H1 (cell line): ENCODE measurements around the gene ZNF213. TPM values are rescaled to one million over a fixed set of nuclear protein-coding genes. Genes with fewer than 3 reads are reported as not detected.

Experiments
- CREB1 ChIP-seq: IDR thresholded peaks from 2 replicates; pipeline ENCODE4 v1.6.1; 2012; ENCODE audit warnings: inconsistent platforms
- EZH2 ChIP-seq: fragments of 200-600 bp; sonication (generic); IDR thresholded peaks from 2 replicates; pipeline ENCODE4 v1.7.1; 2012; ENCODE audit warnings: low read depth, mild to moderate bottlenecking, moderate library complexity, low read length, inconsistent platforms; ENCODE audit not compliant: severe bottlenecking
- HDAC2 ChIP-seq, 2 experiments: fragments of 300-600 bp in 1 of 2; sonication (generic) in 1 of 2; IDR thresholded peaks; 2 replicates each; pipeline ENCODE4 v1.6.1; 2011 to 2012; ENCODE audit warnings: low read depth in 2 of 2, low read length in 2 of 2, mild to moderate bottlenecking in 2 of 2, moderate library complexity in 2 of 2, borderline replicate concordance in 1 of 2, inconsistent platforms in 1 of 2
- JUN ChIP-seq: IDR thresholded peaks from 2 replicates; pipeline ENCODE4 v1.6.1; 2011; ENCODE audit warnings: low read depth, mild to moderate bottlenecking, improper control_type of control experiment, low read length
- POU5F1 ChIP-seq: IDR thresholded peaks from 2 replicates; pipeline ENCODE4 v1.6.1; 2011; ENCODE audit warnings: low read depth, mild to moderate bottlenecking, low read length, moderate library complexity
- RAD21 ChIP-seq, 2 experiments: IDR thresholded peaks in 1 of 2; conservative IDR thresholded peaks in 1 of 2; 2 replicates each; pipeline ENCODE4 v1.6.1; 2011; ENCODE audit warnings: low read depth in 2 of 2, low read length in 2 of 2, improper control_type of control experiment in 1 of 2, inconsistent platforms in 1 of 2, mild to moderate bottlenecking in 1 of 2, moderate library complexity in 1 of 2
- YY1 ChIP-seq: IDR thresholded peaks from 2 replicates; pipeline ENCODE4 v1.6.1; 2011; ENCODE audit warnings: low read depth, mild to moderate bottlenecking, low read length
- polyA plus RNA-seq, 7 experiments: library from polyadenylated mRNA; depleted of rRNA in 3 of 7; stranded (reverse) in 5 of 7; unstranded in 2 of 7; fragments of >200 nt in 5 of 7; fragments of 200-250 nt in 2 of 7; gene quantifications; 1 replicate in 5 of 7; 2 replicates in 1 of 7; 4 replicates in 1 of 7; pipeline versions ENCODE4 v1.2.1 to v1.2.3, GENCODE V29; 2011 to 2013; ENCODE audit warnings: missing spikeins in 2 of 7, mixed read lengths in 2 of 7
- total RNA-seq: library from RNA; stranded (reverse); fragmentation: NEBNext Ultra II Directional; extraction: Animal tissue kit (Norgen Biotek cat#: 25700); gene quantifications from 2 replicates; pipeline ENCODE4 v1.2.1, GENCODE V29; 2021
- TF ChIP-seq, protein P1 (sequence below): IDR thresholded peaks from 2 replicates; pipeline ENCODE4 v1.6.1; 2012; ENCODE audit warnings: inconsistent platforms
- TF ChIP-seq, protein P2 (sequence below): IDR thresholded peaks from 2 replicates; pipeline ENCODE4 v1.6.1; 2011; ENCODE audit warnings: low read depth, mild to moderate bottlenecking, low read length; ENCODE audit not compliant: insufficient read depth

ZNF213 gene
- total and polyA plus RNA-seq, 2 of the 8 experiments (the other 6 are each of a cell fraction or from before 2014, with no cell fraction given) = 1.6 to 6.9 TPM

DNA sequence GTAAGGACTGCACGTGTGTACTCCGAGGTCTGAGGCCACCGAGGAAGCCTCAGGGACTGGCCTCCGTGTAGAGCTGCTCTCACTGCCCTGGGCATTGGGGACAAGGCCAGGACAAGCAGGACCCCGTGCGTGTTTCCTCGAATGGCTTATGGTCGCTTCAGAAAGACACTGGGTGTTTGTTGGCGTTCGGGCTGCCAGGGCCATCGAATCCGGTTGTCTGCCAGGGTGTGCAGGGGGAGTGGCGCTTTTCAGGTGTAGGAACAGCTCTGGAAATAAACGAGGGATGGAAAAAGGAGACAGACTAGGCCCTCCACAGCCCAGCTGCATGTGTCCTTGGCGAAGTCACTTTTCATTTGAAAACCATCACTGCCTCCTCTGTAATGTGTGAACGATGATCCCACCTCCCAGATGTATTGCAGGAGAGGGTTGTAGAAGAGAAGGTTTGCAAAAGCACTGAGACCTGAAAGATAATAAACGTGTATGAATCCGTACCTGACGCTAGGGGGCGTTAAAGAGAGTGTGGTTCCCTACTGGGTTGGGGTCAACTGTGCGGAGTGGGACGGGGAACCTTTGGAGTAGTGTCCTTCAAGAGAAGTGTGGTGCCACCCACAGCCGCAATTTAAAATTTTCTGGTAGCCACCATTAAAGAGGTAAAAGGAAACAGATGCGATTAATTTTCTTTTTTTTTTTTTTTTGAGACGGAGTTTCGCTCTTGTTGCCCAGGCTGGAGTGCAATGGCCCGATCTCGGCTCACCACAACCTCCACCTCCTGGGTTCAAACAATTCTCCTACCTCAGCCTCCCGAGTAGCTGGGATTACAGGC is 33.6 kb upstream of the ZNF213 start (continued):
- TF ChIP-seq YY1 = 0 out of 2 replicates have a peak, but pooled peaks have one; percentile 31
- TF ChIP-seq POU5F1 = no peak
- TF ChIP-seq, protein P1, sequence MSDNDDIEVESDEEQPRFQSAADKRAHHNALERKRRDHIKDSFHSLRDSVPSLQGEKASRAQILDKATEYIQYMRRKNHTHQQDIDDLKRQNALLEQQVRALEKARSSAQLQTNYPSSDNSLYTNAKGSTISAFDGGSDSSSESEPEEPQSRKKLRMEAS = 0 out of 2 replicates have a peak, but pooled peaks have one; percentile 12
- 0 out of 2 replicates have a peak, but pooled peaks have one; percentile 12 for TF ChIP-seq JUN
- TF ChIP-seq HDAC2 (IDR thresholded peaks at IDR 0.05; ENCODE audit: borderline replicate concordance in 1 of 2, low read depth in 2 of 2, low read length in 2 of 2) = peak in 1 of 2 experiments; percentile 26; a peak in 1 of 4 replicates
- no peak for TF ChIP-seq EZH2
- peak; percentile 73 for TF ChIP-seq CREB1
- TF ChIP-seq RAD21 (IDR thresholded peaks at IDR 0.05 in 1 of 2, conservative IDR thresholded peaks at IDR 0.05 in 1 of 2; ENCODE audit: low read depth in 2 of 2, low read length in 2 of 2) = peak; percentile 14 to 45; a peak in 3 of 4 replicates
- TF ChIP-seq, protein P2, sequence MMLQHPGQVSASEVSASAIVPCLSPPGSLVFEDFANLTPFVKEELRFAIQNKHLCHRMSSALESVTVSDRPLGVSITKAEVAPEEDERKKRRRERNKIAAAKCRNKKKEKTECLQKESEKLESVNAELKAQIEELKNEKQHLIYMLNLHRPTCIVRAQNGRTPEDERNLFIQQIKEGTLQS = no peak
